Astrocyte (in vitro differentiated cells and primary cell): ENCODE results near the gene LRCH1. TPM values are rescaled to one million over a fixed set of nuclear protein-coding genes. Genes with fewer than 3 reads are reported as not detected.

Experiments used
- DNase-seq: peaks from one replicate; pipeline ENCODE4 v3.0.0-alpha.2; 2010; ENCODE audit warnings: low read depth
- FAIRE-seq: peaks from 2 replicates; lab custom pipeline; 2011; peaks lifted over from hg19 to GRCh38; lab: Jason Lieb, UNC
- H2AFZ ChIP-seq: 2 replicates; pipeline ENCODE4 v1.6.0; 2012; ENCODE audit warnings: low read depth, low read length, inconsistent platforms
- H3K27ac ChIP-seq: 2 replicates; pipeline ENCODE4 v1.5.1; 2011; ENCODE audit warnings: low read depth, low read length, inconsistent platforms
- H3K27me3 ChIP-seq: 2 replicates; pipeline ENCODE4 v1.6.0; 2011; ENCODE audit warnings: low read length, inconsistent platforms; ENCODE audit not compliant: insufficient read depth
- H3K36me3 ChIP-seq: 2 replicates; pipeline ENCODE4 v1.5.1; 2011; ENCODE audit warnings: low read length, inconsistent platforms; ENCODE audit not compliant: insufficient read depth
- H3K4me1 ChIP-seq: 2 replicates; pipeline ENCODE4 v1.5.1; 2011; ENCODE audit warnings: low read length, inconsistent platforms; ENCODE audit not compliant: insufficient read depth
- H3K4me2 ChIP-seq: 2 replicates; pipeline ENCODE4 v1.6.0; 2012; ENCODE audit warnings: low read length, inconsistent platforms
- H3K4me3 ChIP-seq: 2 replicates; pipeline ENCODE4 v1.5.1; 2011; ENCODE audit warnings: low read depth, mild to moderate bottlenecking, low read length, inconsistent platforms; ENCODE audit not compliant: insufficient read depth
- H3K79me2 ChIP-seq: 2 replicates; pipeline ENCODE4 v1.6.0; 2012; ENCODE audit warnings: mild to moderate bottlenecking, low read length, inconsistent platforms; ENCODE audit not compliant: insufficient read depth
- H3K9ac ChIP-seq: 2 replicates; pipeline ENCODE4 v1.6.0; 2012; ENCODE audit warnings: mild to moderate bottlenecking, low read length, inconsistent platforms
- H3K9me3 ChIP-seq: 2 replicates; pipeline ENCODE4 v1.5.1; 2012; ENCODE audit warnings: low read depth, mild to moderate bottlenecking, low read length, inconsistent platforms; ENCODE audit not compliant: insufficient read depth
- H4K20me1 ChIP-seq: 2 replicates; pipeline ENCODE4 v1.6.0; 2012; ENCODE audit warnings: low read length, inconsistent platforms; ENCODE audit not compliant: insufficient read depth
- H3K27ac Mint-ChIP-seq: one replicate; pipeline ENCODE4 v1.8.0; 2021; ENCODE audit warnings: mild to moderate bottlenecking, mixed read lengths; ENCODE audit not compliant: unreplicated experiment
- H3K27me3 Mint-ChIP-seq: one replicate; pipeline ENCODE4 v1.8.0; 2021; ENCODE audit warnings: low read depth, mixed read lengths; ENCODE audit not compliant: unreplicated experiment
- H3K36me3 Mint-ChIP-seq: one replicate; pipeline ENCODE4 v1.8.0; 2021; ENCODE audit warnings: low read depth, mixed read lengths; ENCODE audit not compliant: unreplicated experiment
- H3K4me1 Mint-ChIP-seq: one replicate; pipeline ENCODE4 v1.8.0; 2021; ENCODE audit warnings: low read depth, mixed read lengths; ENCODE audit not compliant: unreplicated experiment
- H3K4me3 Mint-ChIP-seq: one replicate; pipeline ENCODE4 v1.8.0; 2021; ENCODE audit warnings: mild to moderate bottlenecking, moderate library complexity, mixed read lengths; ENCODE audit not compliant: unreplicated experiment
- H3K9me3 Mint-ChIP-seq: one replicate; pipeline ENCODE4 v1.8.0; 2021; ENCODE audit warnings: mild to moderate bottlenecking, mixed read lengths; ENCODE audit not compliant: unreplicated experiment
- EZH2 ChIP-seq: IDR thresholded peaks from 2 replicates; pipeline ENCODE4 v1.6.1; 2012; ENCODE audit warnings: mild to moderate bottlenecking, low read length, inconsistent platforms; ENCODE audit not compliant: insufficient read depth
- total RNA-seq: library from RNA; stranded (reverse); gene quantifications from 2 replicates; pipeline ENCODE4 v1.2.1, GENCODE V29; 2021
- TF ChIP-seq, protein P1 (sequence below): IDR thresholded peaks from 2 replicates; pipeline ENCODE4 v1.5.1; 2011; ENCODE audit warnings: low read depth, mild to moderate bottlenecking, inconsistent platforms, low read length, moderate library complexity; ENCODE audit not compliant: insufficient read depth

Gene LRCH1
- total RNA-seq, 1 donor from 2014 or later: 17.7 TPM

- no peak for TF ChIP-seq EZH2
- TF ChIP-seq, protein P1, sequence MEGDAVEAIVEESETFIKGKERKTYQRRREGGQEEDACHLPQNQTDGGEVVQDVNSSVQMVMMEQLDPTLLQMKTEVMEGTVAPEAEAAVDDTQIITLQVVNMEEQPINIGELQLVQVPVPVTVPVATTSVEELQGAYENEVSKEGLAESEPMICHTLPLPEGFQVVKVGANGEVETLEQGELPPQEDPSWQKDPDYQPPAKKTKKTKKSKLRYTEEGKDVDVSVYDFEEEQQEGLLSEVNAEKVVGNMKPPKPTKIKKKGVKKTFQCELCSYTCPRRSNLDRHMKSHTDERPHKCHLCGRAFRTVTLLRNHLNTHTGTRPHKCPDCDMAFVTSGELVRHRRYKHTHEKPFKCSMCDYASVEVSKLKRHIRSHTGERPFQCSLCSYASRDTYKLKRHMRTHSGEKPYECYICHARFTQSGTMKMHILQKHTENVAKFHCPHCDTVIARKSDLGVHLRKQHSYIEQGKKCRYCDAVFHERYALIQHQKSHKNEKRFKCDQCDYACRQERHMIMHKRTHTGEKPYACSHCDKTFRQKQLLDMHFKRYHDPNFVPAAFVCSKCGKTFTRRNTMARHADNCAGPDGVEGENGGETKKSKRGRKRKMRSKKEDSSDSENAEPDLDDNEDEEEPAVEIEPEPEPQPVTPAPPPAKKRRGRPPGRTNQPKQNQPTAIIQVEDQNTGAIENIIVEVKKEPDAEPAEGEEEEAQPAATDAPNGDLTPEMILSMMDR: no peak
- H3K27ac Mint-ChIP-seq: no peak overlapping the region
- Histone ChIP-seq H3K27ac (no peak overlapping the region), H3K9ac (no peak overlapping the region), H3K27me3 (no peaks in the 10 kb centered on the region), H3K9me3 (no peaks in the 10 kb centered on the region), H3K79me2 (no peaks in the 10 kb centered on the region), H2AFZ (no peak overlapping the region), H3K4me3 (no peak overlapping the region), H4K20me1 (no peaks in the 10 kb centered on the region), H3K36me3 (peaks cover 6% of the 10 kb centered on the region), H3K4me1 (peaks cover 3% of the 10 kb centered on the region), H3K4me2 (no peak overlapping the region)
- H3K36me3 Mint-ChIP-seq: peaks cover 2% of the 10 kb centered on the region
- no peaks in the 10 kb centered on the region for H3K9me3 Mint-ChIP-seq
- H3K27me3 Mint-ChIP-seq: no peaks in the 10 kb centered on the region
- peaks cover 7% of the 10 kb centered on the region for H3K4me1 Mint-ChIP-seq
- H3K4me3 Mint-ChIP-seq: no peak overlapping the region
- FAIRE-seq (no peak), DNase-seq (no peak)
These were observed 204.0 kb downstream of the LRCH1 start for GRCh38 chr13:46756977-46757376.

GRCh38 chr13:46757640-46758039 is 204.7 kb downstream of the LRCH1 start:
- FAIRE-seq (no peak), DNase-seq (no peak)
- Mint-ChIP-seq H3K4me1 (peaks cover 5% of the 10 kb centered on the region), H3K27ac (no peak overlapping the region), H3K36me3 (peaks cover 2% of the 10 kb centered on the region), H3K27me3 (no peaks in the 10 kb centered on the region), H3K9me3 (no peaks in the 10 kb centered on the region), H3K4me3 (no peak overlapping the region)
- Histone ChIP-seq H3K27ac (no peak overlapping the region), H3K4me2 (no peak overlapping the region), H3K9me3 (no peaks in the 10 kb centered on the region), H3K4me3 (no peak overlapping the region), H4K20me1 (no peaks in the 10 kb centered on the region), H2AFZ (no peak overlapping the region), H3K9ac (no peak overlapping the region), H3K4me1 (no peaks in the 10 kb centered on the region), H3K36me3 (peaks cover 6% of the 10 kb centered on the region), H3K79me2 (no peaks in the 10 kb centered on the region), H3K27me3 (no peaks in the 10 kb centered on the region)
- TF ChIP-seq, protein P1: no peak
- TF ChIP-seq EZH2: no peak

GRCh38 chr13:46759846-46760245 is 206.9 kb downstream of the LRCH1 start:
- Histone ChIP-seq H3K27ac (no peak overlapping the region), H3K36me3 (no peaks in the 10 kb centered on the region), H3K4me2 (no peak overlapping the region), H3K9ac (no peak overlapping the region), H3K9me3 (no peaks in the 10 kb centered on the region), H3K79me2 (no peaks in the 10 kb centered on the region), H4K20me1 (no peaks in the 10 kb centered on the region), H3K4me3 (no peak overlapping the region), H2AFZ (no peak overlapping the region), H3K27me3 (no peaks in the 10 kb centered on the region), H3K4me1 (peaks cover 5% of the 10 kb centered on the region)
- FAIRE-seq (no peak), DNase-seq (no peak)
- TF ChIP-seq, protein P1: no peak
- no peak for TF ChIP-seq EZH2
- Mint-ChIP-seq H3K27ac (no peak overlapping the region), H3K36me3 (no peaks in the 10 kb centered on the region), H3K27me3 (no peaks in the 10 kb centered on the region), H3K4me3 (no peak overlapping the region), H3K4me1 (peaks cover 9% of the 10 kb centered on the region), H3K9me3 (no peaks in the 10 kb centered on the region)
